Kidney glomerular epithelial cell (primary cell): ENCODE measurements around the gene KRT13.

Experiments
- DNase-seq: peaks from one replicate; lab custom pipeline; 2025; lab: John Stamatoyannopoulos, UW

The KRT13 gene

GRCh38 chr17:41537614-41537954 lies 32.2 kb upstream of the KRT13 start:
- DNase-seq: no peak

GRCh38 chr17:41536741-41537613 lies 31.6 kb upstream of the KRT13 start:
- no peak for DNase-seq

GRCh38 chr17:41535764-41536481 lies 30.5 kb upstream of the KRT13 start:
- DNase-seq: no peak

- no peak for DNase-seq
Observed at GRCh38 chr17:41534899-41535546, 29.6 kb upstream of the KRT13 start.

- DNase-seq: no peak
Observed at GRCh38 chr17:41533613-41534012, 28.2 kb upstream of the KRT13 start.

GRCh38 chr17:41532947-41533570 lies 27.6 kb upstream of the KRT13 start:
- no peak for DNase-seq

- DNase-seq: no peak
Observed at GRCh38 chr17:41531993-41532392, 26.6 kb upstream of the KRT13 start.

GRCh38 chr17:41530062-41531048 lies 24.9 kb upstream of the KRT13 start:
- DNase-seq: peak; percentile 97

GRCh38 chr17:41529491-41529915 lies 24.1 kb upstream of the KRT13 start:
- no peak for DNase-seq

- DNase-seq: no peak
Observed at GRCh38 chr17:41528959-41529353, 23.5 kb upstream of the KRT13 start.

- DNase-seq: peak; percentile 57
Observed at GRCh38 chr17:41527063-41528023, 21.9 kb upstream of the KRT13 start.

- no peak for DNase-seq
Observed at GRCh38 chr17:41524261-41524660, 18.8 kb upstream of the KRT13 start.

- no peak for DNase-seq
Observed at GRCh38 chr17:41523787-41524186, 18.4 kb upstream of the KRT13 start.

- no peak for DNase-seq
Observed at GRCh38 chr17:41523225-41523593, 17.8 kb upstream of the KRT13 start.

GRCh38 chr17:41522301-41523224 lies 17.2 kb upstream of the KRT13 start:
- peak; percentile 74 for DNase-seq

- DNase-seq: peak; percentile 84
Observed at GRCh38 chr17:41521574-41522261, 16.3 kb upstream of the KRT13 start.

- DNase-seq: peak; percentile 45
Observed at GRCh38 chr17:41520821-41521521, 15.6 kb upstream of the KRT13 start.
